SK-N-SH (cell line): ENCODE results near the gene TCTN2. TPM values are rescaled to one million over a fixed set of nuclear protein-coding genes. Genes with fewer than 3 reads are reported as not detected.

ENCODE experiments used
- CTCF ChIA-PET: fragments of 300-600, 350-600 bp; formaldehyde crosslinking; extraction: SDS; loops from one replicate; lab custom pipeline; 2021; lab: Yijun Ruan, JAX
- POLR2A ChIA-PET: fragments of 350-600 bp; sonication (Branson Sonifier 250); formaldehyde crosslinking; extraction: SDS; loops from one replicate; lab custom pipeline; 2020; ENCODE audit warnings: antibody characterized with exemption, inconsistent platforms; lab: Yijun Ruan, JAX
- DNase-seq: peaks from one replicate; pipeline ENCODE4 v3.0.0; 2012
- H2AFZ ChIP-seq: fragments of 200-600 bp; sonication (generic); 2 replicates; pipeline ENCODE4 v1.8.1; 2016; ENCODE audit warnings: antibody characterized with exemption, mild to moderate bottlenecking, low read depth
- H3F3A ChIP-seq: fragments of 200-600 bp; sonication (generic); replicated peaks from 2 replicates; pipeline ENCODE3; 2016; ENCODE audit warnings: antibody characterized with exemption, mild to moderate bottlenecking; ENCODE audit not compliant: insufficient read depth
- H3K27ac ChIP-seq, 2 experiments: fragments of 200-500 bp in 1 of 2; fragments of 200-600 bp in 1 of 2; sonication (Bioruptor generic) in 1 of 2; sonication (generic), shearing (Covaris generic) in 1 of 2; 2 replicates each; pipeline versions ENCODE4 v1.5.1 to v1.6.1; 2014 to 2016; ENCODE audit warnings: low read depth in 2 of 2, inconsistent platforms in 1 of 2, low read length in 1 of 2, mild to moderate bottlenecking in 1 of 2, mixed read lengths in 1 of 2
- H3K27me3 ChIP-seq: fragments of 200-600 bp; sonication (generic), shearing (Covaris generic); 2 replicates; pipeline ENCODE4 v1.6.1; 2016; ENCODE audit warnings: mixed run types; ENCODE audit not compliant: insufficient read depth
- H3K36me3 ChIP-seq, 2 experiments: fragments of 200-500 bp in 1 of 2; fragments of 200-600 bp in 1 of 2; sonication (Bioruptor generic) in 1 of 2; sonication (generic) in 1 of 2; replicated peaks in 1 of 2; 2 replicates each; pipeline versions ENCODE3 to v1.5.1; 2014 to 2016; ENCODE audit warnings: low read length in 1 of 2, mild to moderate bottlenecking in 1 of 2; ENCODE audit not compliant: insufficient read depth in 2 of 2, control insufficient read depth in 1 of 2
- H3K4me1 ChIP-seq, 2 experiments: fragments of 200-500 bp in 1 of 2; fragments of 200-600 bp in 1 of 2; sonication (Bioruptor generic) in 1 of 2; sonication (generic), shearing (Covaris generic) in 1 of 2; 2 replicates each; pipeline versions ENCODE4 v1.5.1 to v1.6.1; 2014 to 2016; ENCODE audit warnings: low read depth in 1 of 2, low read length in 1 of 2, mixed run types in 1 of 2; ENCODE audit not compliant: insufficient read depth in 2 of 2, control insufficient read depth in 1 of 2
- H3K4me2 ChIP-seq: fragments of 200-600 bp; sonication (generic), shearing (Covaris generic); 2 replicates; pipeline ENCODE4 v1.6.1; 2017; ENCODE audit warnings: mixed run types
- H3K4me3 ChIP-seq, 2 experiments: fragments of 200-500 bp in 1 of 2; fragments of 200-600 bp in 1 of 2; sonication (Bioruptor generic) in 1 of 2; sonication (generic), shearing (Covaris generic) in 1 of 2; 2 replicates each; pipeline versions ENCODE4 v1.5.1 to v1.8.1; 2014 to 2016; ENCODE audit warnings: low read depth in 2 of 2, inconsistent platforms in 1 of 2, low read length in 1 of 2, mild to moderate bottlenecking in 1 of 2, mixed read lengths in 1 of 2, moderate library complexity in 1 of 2
- H3K79me2 ChIP-seq: fragments of 200-600 bp; sonication (generic); 2 replicates; pipeline ENCODE4 v1.8.1; 2017; ENCODE audit warnings: mild to moderate bottlenecking; ENCODE audit not compliant: insufficient read depth
- H3K9ac ChIP-seq: fragments of 200-600 bp; sonication (generic); 2 replicates; pipeline ENCODE4 v1.6.1; 2017; ENCODE audit warnings: mixed run types
- H3K9me2 ChIP-seq: fragments of 200-600 bp; sonication (generic); 2 replicates; pipeline ENCODE4 v1.6.1; 2017; ENCODE audit warnings: mixed run types
- H3K9me3 ChIP-seq: fragments of 200-600 bp; sonication (generic); 2 replicates; pipeline ENCODE4 v1.6.1; 2017; ENCODE audit warnings: mixed run types, mild to moderate bottlenecking, moderate library complexity
- H4K20me1 ChIP-seq: fragments of 200-600 bp; sonication (generic); 2 replicates; pipeline ENCODE4 v1.6.1; 2017; ENCODE audit warnings: mild to moderate bottlenecking, mixed run types; ENCODE audit not compliant: insufficient read depth
- CHD2 ChIP-seq: fragments of 150-350 bp; IDR thresholded peaks from 2 replicates; pipeline ENCODE4 v1.6.1; 2018; ENCODE audit warnings: low read length; ENCODE audit not compliant: partially characterized antibody
- EP300 ChIP-seq, 2 experiments: IDR thresholded peaks; 2 replicates each; pipeline versions ENCODE4 v1.4.0 to v1.6.1; 2012; ENCODE audit warnings: borderline replicate concordance in 1 of 2, low read depth in 1 of 2, low read length in 1 of 2
- EZH2phosphoT487 ChIP-seq: fragments of 200-600 bp; sonication (generic); IDR thresholded peaks from 2 replicates; pipeline ENCODE4 v1.6.1; 2017; ENCODE audit warnings: low read depth, mixed run types, mild to moderate bottlenecking, antibody characterized with exemption, moderate library complexity, borderline replicate concordance
- FOSL2 ChIP-seq: IDR thresholded peaks from 2 replicates; pipeline ENCODE4 v1.4.0; 2012; ENCODE audit warnings: low read depth, mild to moderate bottlenecking, moderate library complexity, borderline replicate concordance
- FOXJ3 ChIP-seq: sonication (generic); formaldehyde crosslinking; IDR thresholded peaks from 2 replicates; pipeline ENCODE4 v1.5.1; 2020; ENCODE audit warnings: mild to moderate bottlenecking, missing genetic modification reagents
- GABPA ChIP-seq: IDR thresholded peaks from 2 replicates; pipeline ENCODE4 v1.4.0; 2012; ENCODE audit warnings: low read depth, mild to moderate bottlenecking
- GATA2 ChIP-seq: sonication (generic); formaldehyde crosslinking; IDR thresholded peaks from 2 replicates; pipeline ENCODE4 v1.5.0; 2020; ENCODE audit warnings: mild to moderate bottlenecking, missing genetic modification reagents
- JUND ChIP-seq: IDR thresholded peaks from 2 replicates; pipeline ENCODE4 v1.4.0; 2012
- MEF2A ChIP-seq: IDR thresholded peaks from 2 replicates; pipeline ENCODE4 v1.4.0; 2012; ENCODE audit warnings: low read depth, borderline replicate concordance
- MXI1 ChIP-seq: IDR thresholded peaks from 2 replicates; pipeline ENCODE4 v1.6.1; 2012; ENCODE audit warnings: mild to moderate bottlenecking, low read depth, low read length, improper control_type of control experiment
- NFIC ChIP-seq: IDR thresholded peaks from 2 replicates; pipeline ENCODE4 v1.4.0; 2012; ENCODE audit warnings: borderline replicate concordance
- NRF1 ChIP-seq: IDR thresholded peaks from 2 replicates; pipeline ENCODE4 v1.6.1; 2012; ENCODE audit warnings: low read depth, mild to moderate bottlenecking, low read length
- POLR2AphosphoS5 ChIP-seq: IDR thresholded peaks from 2 replicates; pipeline ENCODE4 v1.6.1; 2012; ENCODE audit warnings: low read depth, low read length
- RAD21 ChIP-seq: IDR thresholded peaks from 2 replicates; pipeline ENCODE4 v1.6.1; 2012; ENCODE audit warnings: mild to moderate bottlenecking, low read length
- RFX5 ChIP-seq: IDR thresholded peaks from 2 replicates; pipeline ENCODE4 v1.6.1; 2012; ENCODE audit warnings: mild to moderate bottlenecking, improper control_type of control experiment, low read length
- RXRA ChIP-seq: IDR thresholded peaks from 2 replicates; pipeline ENCODE4 v1.4.0; 2012; ENCODE audit warnings: low read depth, mild to moderate bottlenecking, borderline replicate concordance
- SMC3 ChIP-seq: IDR thresholded peaks from 2 replicates; pipeline ENCODE4 v1.6.1; 2012; ENCODE audit warnings: low read depth, low read length, improper control_type of control experiment
- TAF1 ChIP-seq: IDR thresholded peaks from 2 replicates; pipeline ENCODE4 v1.6.1; 2012; ENCODE audit warnings: low read depth, mild to moderate bottlenecking, low read length, moderate library complexity, borderline replicate concordance
- YY1 ChIP-seq: IDR thresholded peaks from 2 replicates; pipeline ENCODE4 v1.4.0; 2012; ENCODE audit warnings: low read depth, mild to moderate bottlenecking
- WGBS: methylation state at CpG from one replicate; pipeline ENCODE4 v1.1.6; 2017; ENCODE audit warnings: low lambda C conversion rate; 5-methylcytosine and 5-hydroxymethylcytosine counted together
- polyA plus RNA-seq, 3 experiments: library from polyadenylated mRNA; depleted of rRNA; stranded (reverse); fragments of >200 nt; gene quantifications; 2 replicates each; pipeline ENCODE4 v1.2.3, GENCODE V29; 2012
- TF ChIP-seq, protein P1 (sequence below): IDR thresholded peaks from 2 replicates; pipeline ENCODE4; 2012
- TF ChIP-seq, protein P2 (sequence below): IDR thresholded peaks from 2 replicates; pipeline ENCODE4 v1.4.0; 2012; ENCODE audit warnings: low read depth, borderline replicate concordance
- TF ChIP-seq, protein P3 (sequence below): IDR thresholded peaks from 2 replicates; pipeline ENCODE4 v1.4.0; 2012; ENCODE audit warnings: low read depth, borderline replicate concordance
- TF ChIP-seq, protein P4 (sequence below): fragments of 150-350 bp; IDR thresholded peaks from 2 replicates; pipeline ENCODE4 v1.6.1; 2017; ENCODE audit warnings: antibody characterized with exemption, low read length, low read depth, borderline replicate concordance
- TF ChIP-seq, protein P5 (sequence below): IDR thresholded peaks from 2 replicates; pipeline ENCODE4 v1.4.0; 2012; ENCODE audit warnings: low read depth
- TF ChIP-seq, protein P6 (sequence below): IDR thresholded peaks from 2 replicates; pipeline ENCODE4 v1.6.1; 2012; ENCODE audit warnings: mild to moderate bottlenecking, low read depth, low read length, moderate library complexity

Gene TCTN2
- polyA plus RNA-seq, 1 of the 3 experiments (the other 2 are of a cell fraction): 9.1 TPM

DNA sequence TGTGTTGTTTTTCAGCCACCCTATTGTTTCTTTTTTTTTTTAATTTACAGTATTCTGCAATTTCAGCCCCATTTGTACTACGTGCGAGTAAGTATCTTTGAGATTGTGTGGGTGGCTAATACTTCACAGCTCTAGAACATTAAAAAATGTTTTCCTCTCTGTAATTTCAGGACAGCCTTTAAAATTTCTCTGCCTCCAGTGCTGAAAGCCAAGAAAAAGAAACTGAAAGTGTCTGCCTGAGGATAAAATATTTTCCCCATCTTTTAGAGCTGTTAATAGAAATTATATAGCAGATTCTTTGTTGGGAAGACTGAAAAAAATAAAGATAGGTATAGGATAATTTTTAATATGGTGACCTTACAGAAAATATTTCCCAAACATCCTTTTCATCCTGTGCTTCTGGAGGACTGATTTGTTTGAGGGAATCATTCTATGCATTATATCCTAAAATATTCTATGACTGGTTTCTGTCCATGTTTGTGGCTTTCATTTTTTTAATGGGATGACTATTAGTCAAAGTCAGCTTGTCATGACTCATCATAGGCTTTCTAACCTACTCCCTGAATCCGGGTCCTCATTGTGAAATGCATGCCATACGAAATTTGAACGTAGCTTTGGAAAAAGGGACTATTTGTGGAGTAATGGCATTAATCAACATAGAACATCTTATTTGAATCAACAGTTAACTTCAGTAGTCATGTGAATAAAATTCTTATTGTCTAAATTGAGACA, 10.8 kb upstream of the TCTN2 start:
- 44% methylated on average over 5 of the region's 5 CpGs for WGBS
- H3K79me2 ChIP-seq: no peaks in the 10 kb centered on the region
- H3K4me1 ChIP-seq: peaks cover 0 to 12% of the 10 kb centered on the region in 2 experiments; a peak in 1 of 4 replicates
- H3K4me2 ChIP-seq: peak overlapping the region; percentile 42
- CTCF ChIA-PET: interaction anchor here (1.3 kb wide), 1 partner anchor 79 kb away, joined by 4 read pairs; no protein-coding TSS in a partner anchor
- POLR2A ChIA-PET: no interaction called here
- H3K36me3 ChIP-seq: peaks cover 21 to 57% of the 10 kb centered on the region in 2 experiments
- H2AFZ ChIP-seq: peak overlapping the region; percentile 25
- no peaks in the 10 kb centered on the region for H4K20me1 ChIP-seq
- no peak for DNase-seq
- peak overlapping the region; percentile 43; the same call in 1 of the 2 replicates for H3K9ac ChIP-seq
- peak overlapping the region; percentile 55 to 81; a peak in 3 of 4 replicates for H3K27ac ChIP-seq
- H3K4me3 ChIP-seq: peak overlapping the region in 1 of 2 experiments; percentile 30; a peak in 1 of 4 replicates
- H3F3A ChIP-seq: peaks cover 38% of the 10 kb centered on the region
- H3K27me3 ChIP-seq: no peaks in the 10 kb centered on the region
- H3K9me3 ChIP-seq: no peaks in the 10 kb centered on the region
- no peaks in the 10 kb centered on the region for H3K9me2 ChIP-seq
- TF ChIP-seq, protein P1, sequence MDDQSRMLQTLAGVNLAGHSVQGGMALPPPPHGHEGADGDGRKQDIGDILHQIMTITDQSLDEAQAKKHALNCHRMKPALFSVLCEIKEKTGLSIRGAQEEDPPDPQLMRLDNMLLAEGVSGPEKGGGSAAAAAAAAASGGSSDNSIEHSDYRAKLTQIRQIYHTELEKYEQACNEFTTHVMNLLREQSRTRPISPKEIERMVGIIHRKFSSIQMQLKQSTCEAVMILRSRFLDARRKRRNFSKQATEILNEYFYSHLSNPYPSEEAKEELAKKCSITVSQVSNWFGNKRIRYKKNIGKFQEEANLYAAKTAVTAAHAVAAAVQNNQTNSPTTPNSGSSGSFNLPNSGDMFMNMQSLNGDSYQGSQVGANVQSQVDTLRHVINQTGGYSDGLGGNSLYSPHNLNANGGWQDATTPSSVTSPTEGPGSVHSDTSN: peak; percentile 95
- TF ChIP-seq, protein P2, sequence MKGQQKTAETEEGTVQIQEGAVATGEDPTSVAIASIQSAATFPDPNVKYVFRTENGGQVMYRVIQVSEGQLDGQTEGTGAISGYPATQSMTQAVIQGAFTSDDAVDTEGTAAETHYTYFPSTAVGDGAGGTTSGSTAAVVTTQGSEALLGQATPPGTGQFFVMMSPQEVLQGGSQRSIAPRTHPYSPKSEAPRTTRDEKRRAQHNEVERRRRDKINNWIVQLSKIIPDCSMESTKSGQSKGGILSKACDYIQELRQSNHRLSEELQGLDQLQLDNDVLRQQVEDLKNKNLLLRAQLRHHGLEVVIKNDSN: no peak
- TF ChIP-seq, protein P3, sequence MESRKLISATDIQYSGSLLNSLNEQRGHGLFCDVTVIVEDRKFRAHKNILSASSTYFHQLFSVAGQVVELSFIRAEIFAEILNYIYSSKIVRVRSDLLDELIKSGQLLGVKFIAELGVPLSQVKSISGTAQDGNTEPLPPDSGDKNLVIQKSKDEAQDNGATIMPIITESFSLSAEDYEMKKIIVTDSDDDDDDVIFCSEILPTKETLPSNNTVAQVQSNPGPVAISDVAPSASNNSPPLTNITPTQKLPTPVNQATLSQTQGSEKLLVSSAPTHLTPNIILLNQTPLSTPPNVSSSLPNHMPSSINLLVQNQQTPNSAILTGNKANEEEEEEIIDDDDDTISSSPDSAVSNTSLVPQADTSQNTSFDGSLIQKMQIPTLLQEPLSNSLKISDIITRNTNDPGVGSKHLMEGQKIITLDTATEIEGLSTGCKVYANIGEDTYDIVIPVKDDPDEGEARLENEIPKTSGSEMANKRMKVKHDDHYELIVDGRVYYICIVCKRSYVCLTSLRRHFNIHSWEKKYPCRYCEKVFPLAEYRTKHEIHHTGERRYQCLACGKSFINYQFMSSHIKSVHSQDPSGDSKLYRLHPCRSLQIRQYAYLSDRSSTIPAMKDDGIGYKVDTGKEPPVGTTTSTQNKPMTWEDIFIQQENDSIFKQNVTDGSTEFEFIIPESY: no peak
- TF ChIP-seq RXRA (no peak), YY1 (no peak), GABPA (no peak), MXI1 (no peak), FOSL2 (peak; percentile 90), CHD2 (no peak), NFIC (no peak), EZH2phosphoT487 (no peak), EP300 (IDR thresholded peaks at IDR 0.05; ENCODE audit: borderline replicate concordance in 1 of 2, low read depth in 1 of 2, low read length in 1 of 2) (peak in 1 of 2 experiments; percentile 35; a peak in 1 of 4 replicates), SMC3 (no peak), GATA2 (no peak), RFX5 (no peak), MEF2A (peak; percentile 65; the same call in 1 of the 2 replicates), TAF1 (no peak), POLR2AphosphoS5 (no peak), JUND (peak; percentile 86), RAD21 (no peak), FOXJ3 (CRISPR knock-in tag) (no peak), NRF1 (no peak)
- TF ChIP-seq, protein P4, sequence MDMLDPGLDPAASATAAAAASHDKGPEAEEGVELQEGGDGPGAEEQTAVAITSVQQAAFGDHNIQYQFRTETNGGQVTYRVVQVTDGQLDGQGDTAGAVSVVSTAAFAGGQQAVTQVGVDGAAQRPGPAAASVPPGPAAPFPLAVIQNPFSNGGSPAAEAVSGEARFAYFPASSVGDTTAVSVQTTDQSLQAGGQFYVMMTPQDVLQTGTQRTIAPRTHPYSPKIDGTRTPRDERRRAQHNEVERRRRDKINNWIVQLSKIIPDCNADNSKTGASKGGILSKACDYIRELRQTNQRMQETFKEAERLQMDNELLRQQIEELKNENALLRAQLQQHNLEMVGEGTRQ: no peak
- TF ChIP-seq, protein P5, sequence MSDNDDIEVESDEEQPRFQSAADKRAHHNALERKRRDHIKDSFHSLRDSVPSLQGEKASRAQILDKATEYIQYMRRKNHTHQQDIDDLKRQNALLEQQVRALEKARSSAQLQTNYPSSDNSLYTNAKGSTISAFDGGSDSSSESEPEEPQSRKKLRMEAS: no peak
- TF ChIP-seq, protein P6, sequence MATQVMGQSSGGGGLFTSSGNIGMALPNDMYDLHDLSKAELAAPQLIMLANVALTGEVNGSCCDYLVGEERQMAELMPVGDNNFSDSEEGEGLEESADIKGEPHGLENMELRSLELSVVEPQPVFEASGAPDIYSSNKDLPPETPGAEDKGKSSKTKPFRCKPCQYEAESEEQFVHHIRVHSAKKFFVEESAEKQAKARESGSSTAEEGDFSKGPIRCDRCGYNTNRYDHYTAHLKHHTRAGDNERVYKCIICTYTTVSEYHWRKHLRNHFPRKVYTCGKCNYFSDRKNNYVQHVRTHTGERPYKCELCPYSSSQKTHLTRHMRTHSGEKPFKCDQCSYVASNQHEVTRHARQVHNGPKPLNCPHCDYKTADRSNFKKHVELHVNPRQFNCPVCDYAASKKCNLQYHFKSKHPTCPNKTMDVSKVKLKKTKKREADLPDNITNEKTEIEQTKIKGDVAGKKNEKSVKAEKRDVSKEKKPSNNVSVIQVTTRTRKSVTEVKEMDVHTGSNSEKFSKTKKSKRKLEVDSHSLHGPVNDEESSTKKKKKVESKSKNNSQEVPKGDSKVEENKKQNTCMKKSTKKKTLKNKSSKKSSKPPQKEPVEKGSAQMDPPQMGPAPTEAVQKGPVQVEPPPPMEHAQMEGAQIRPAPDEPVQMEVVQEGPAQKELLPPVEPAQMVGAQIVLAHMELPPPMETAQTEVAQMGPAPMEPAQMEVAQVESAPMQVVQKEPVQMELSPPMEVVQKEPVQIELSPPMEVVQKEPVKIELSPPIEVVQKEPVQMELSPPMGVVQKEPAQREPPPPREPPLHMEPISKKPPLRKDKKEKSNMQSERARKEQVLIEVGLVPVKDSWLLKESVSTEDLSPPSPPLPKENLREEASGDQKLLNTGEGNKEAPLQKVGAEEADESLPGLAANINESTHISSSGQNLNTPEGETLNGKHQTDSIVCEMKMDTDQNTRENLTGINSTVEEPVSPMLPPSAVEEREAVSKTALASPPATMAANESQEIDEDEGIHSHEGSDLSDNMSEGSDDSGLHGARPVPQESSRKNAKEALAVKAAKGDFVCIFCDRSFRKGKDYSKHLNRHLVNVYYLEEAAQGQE: no peak
